Adrenal gland (tissue), 12 donors: ENCODE results near the gene TMEM258. TPM values are rescaled to one million over a fixed set of nuclear protein-coding genes. Genes with fewer than 3 reads are reported as not detected.

Source experiments
- DNase-seq, 7 donors: peaks; one replicate each; pipeline ENCODE4 v3.0.0-alpha.2; 2019 to 2020
- H3K27ac ChIP-seq, 5 donors: fragments of 200-600 bp; sonication (generic) in 4 of 5; 1 replicate in 3 of 5; 2 replicates in 2 of 5; pipeline versions ENCODE4 v1.5.1 to v1.8.0; 2016 to 2020; ENCODE audit warnings: mild to moderate bottlenecking in 1 of 5
- H3K27me3 ChIP-seq: fragments of 200-600 bp; 2 replicates; pipeline ENCODE4 v1.8.0; 2021
- H3K36me3 ChIP-seq, 2 donors: fragments of 200-600 bp; replicated peaks in 1 of 2; 1 replicate in 1 of 2; 2 replicates in 1 of 2; pipeline versions ENCODE4 v1.5.1 to v1.8.0; 2018 to 2022
- H3K4me1 ChIP-seq, 2 donors: fragments of 200-600 bp; replicated peaks in 1 of 2; 1 replicate in 1 of 2; 2 replicates in 1 of 2; pipeline versions ENCODE4 v1.5.1 to v1.8.0; 2018 to 2021
- H3K4me3 ChIP-seq, 4 donors: fragments of 200-600 bp; sonication (generic) in 3 of 4; one replicate each; pipeline ENCODE4 v1.5.1; 2016 to 2018
- H3K9me3 ChIP-seq, 3 donors: fragments of 200-600 bp; sonication (generic) in 1 of 3; replicated peaks in 1 of 3; 1 replicate in 2 of 3; 2 replicates in 1 of 3; pipeline versions ENCODE4 v1.5.1 to v1.8.0; 2016 to 2021
- CTCF ChIP-seq, 6 experiments: fragments of 450-650 bp in 4 of 6; fragments of 200-600 bp in 2 of 6; sonication (generic) in 1 of 6; IDR thresholded peaks; 1 replicate in 5 of 6; 2 replicates in 1 of 6; pipeline versions ENCODE4 v1.5.1 to v1.8.0; 2016 to 2021; ENCODE audit warnings: antibody characterized with exemption in 6 of 6, mild to moderate bottlenecking in 2 of 6, moderate library complexity in 1 of 6
- POLR2A ChIP-seq, 2 donors: fragments of 450-650 bp; IDR thresholded peaks; one replicate each; pipeline ENCODE4 v1.6.1; 2017; ENCODE audit warnings: antibody characterized with exemption in 2 of 2, mild to moderate bottlenecking in 2 of 2, moderate library complexity in 1 of 2
- WGBS, 4 donors: extraction: QIAGEN DNeasy Blood & Tissue Kit in 2 of 4; methylation state at CpG; one replicate each; pipeline versions ENCODE4 v1.1.5 to v1.1.7; 2013 to 2017; 5-methylcytosine and 5-hydroxymethylcytosine counted together
- intact Hi-C, 2 donors: fragments of 100-400 bp; cut with DNase I; formaldehyde crosslinking; loops; one replicate each; pipeline versions ENCODE4 v1.14.1 to v1.15.0; 2022 to 2023
- polyA plus RNA-seq, 3 donors: library from polyadenylated mRNA; stranded (reverse); fragments of 200-250 nt in 2 of 3; fragments of 350-450 nt in 1 of 3; fragmentation: Illumina TruSeq in 1 of 3; extraction: RNeasy Lipid Tissue Mini Kit (QIAGEN cat#74804) in 1 of 3; gene quantifications; one replicate each; pipeline ENCODE4 v1.2.3, GENCODE V29; 2013 to 2014
- total RNA-seq, 9 donors: library from RNA; depleted of rRNA in 4 of 9; stranded (reverse); fragments of >200 nt in 4 of 9; fragments of 120-200 nt in 1 of 9; fragmentation: NEBNext Ultra II Directional in 1 of 9; extraction: Animal tissue kit (Norgen Biotek cat#: 25700) in 1 of 9; gene quantifications; one replicate each; pipeline versions ENCODE4 v1.1.0 to v1.2.4, GENCODE V29; 2013 to 2023
- donor health status: healthy with polysubstance abuse.
- donor health status: Bipolar disorder and iron deficiency.
- donor health status: DM: yes; HTN: yes; CAD: no.
- donor health status: DM: no; HTN: no; CAD: no.
- donor health status: DM: no; HTN: no; CAD: no.
- donor health status: DM: yes; HTN: yes; CAD: no.

The TMEM258 gene
- total and polyA plus RNA-seq, 12 donors, result 22.8 to 215 (median 139) TPM

GRCh38 chr11:61754534-61755482, 37.6 kb downstream of the TMEM258 start:
- WGBS, 4 donors, result 80 to 91% (median 87%) methylated on average over 7 to 31 of the region's 31 CpGs
- no peak for DNase-seq
- intact Hi-C loops, result no loop called here
- H3K9me3 ChIP-seq, result no peaks in the 10 kb centered on the region
- H3K4me1 ChIP-seq, result peaks cover 3 to 6% of the 10 kb centered on the region in 2 donors
- no peaks in the 10 kb centered on the region for H3K36me3 ChIP-seq
- TF ChIP-seq POLR2A (IDR thresholded peaks at IDR 0.05) (no peak), CTCF (IDR thresholded peaks at IDR 0.05) (no peak)
- no peak overlapping the region for H3K4me3 ChIP-seq
- no peak overlapping the region for H3K27ac ChIP-seq
- H3K27me3 ChIP-seq, result no peaks in the 10 kb centered on the region

- Histone ChIP-seq H3K36me3 (no peaks in the 10 kb centered on the region), H3K4me3 (no peak overlapping the region), H3K27me3 (no peaks in the 10 kb centered on the region), H3K27ac (no peak overlapping the region), H3K4me1 (peaks cover 3 to 6% of the 10 kb centered on the region in 2 donors), H3K9me3 (no peaks in the 10 kb centered on the region)
- 82 to 95% (median 93%) methylated on average over 5 of the region's 5 CpGs for WGBS, 4 donors
- intact Hi-C loops, result no loop called here
- DNase-seq, result no peak
- no peak for TF ChIP-seq POLR2A (IDR thresholded peaks at IDR 0.05)
These were observed 38.7 kb downstream of the TMEM258 start for GRCh38 chr11:61753672-61754071.

DNA sequence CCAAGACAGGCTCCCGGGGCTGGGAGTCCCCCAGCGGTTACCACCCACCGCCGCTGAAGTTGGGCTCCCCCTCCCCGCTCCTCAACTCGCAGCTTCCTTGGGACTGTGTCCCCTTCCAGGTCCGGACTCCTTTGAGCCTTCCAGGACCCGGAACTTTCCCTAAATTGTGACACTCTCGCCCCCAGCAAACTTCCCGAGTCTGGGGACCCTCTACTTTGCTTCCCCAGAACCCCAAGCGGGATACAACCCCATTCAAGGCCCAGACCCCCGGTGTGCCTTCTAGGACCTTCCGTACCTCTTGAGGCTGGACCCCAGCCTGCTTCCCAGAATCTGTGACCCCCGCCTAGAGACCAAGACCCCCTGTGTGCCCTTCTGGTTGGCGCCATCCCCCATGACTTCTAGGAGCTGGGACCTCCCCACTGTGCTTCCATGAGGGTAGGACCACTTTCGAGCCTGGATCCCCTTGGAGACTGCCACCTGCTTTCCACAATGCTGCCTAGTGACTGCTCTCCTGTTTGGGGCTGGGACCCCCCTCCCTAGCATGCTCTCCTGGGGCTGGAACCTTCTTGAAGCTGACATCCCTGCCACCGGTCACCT, 39.4 kb downstream of the TMEM258 start:
- DNase-seq, result no peak
- Histone ChIP-seq H3K4me3 (peak overlapping the region in 1 of 4 donors; percentile 61), H3K9me3 (no peaks in the 10 kb centered on the region), H3K36me3 (no peaks in the 10 kb centered on the region), H3K27me3 (no peaks in the 10 kb centered on the region), H3K4me1 (peaks cover 3 to 6% of the 10 kb centered on the region in 2 donors), H3K27ac (no peak overlapping the region)
- 29 to 52% (median 42%) methylated on average over 10 to 17 of the region's 17 CpGs for WGBS, 4 donors
- intact Hi-C loops, result no loop called here
- TF ChIP-seq POLR2A (IDR thresholded peaks at IDR 0.05) (no peak), CTCF (IDR thresholded peaks at IDR 0.05) (no peak)

- intact Hi-C loops, result no loop called here
These were observed 40.1 kb downstream of the TMEM258 start, which contains the start of gene MYRF for GRCh38 chr11:61752117-61752924. Gene MYRF (plus strand): TSS chr11:61752636. CDS start chr11:61752745, 109 bp downstream.

More at GRCh38 chr11:61752117-61752924, 40.1 kb downstream of the TMEM258 start, which contains the start of gene MYRF:
- DNase-seq, result peak in 4 of 7 donors; percentile 33 to 48 (median 41)
- Histone ChIP-seq H3K27me3 (no peaks in the 10 kb centered on the region), H3K4me1 (peaks cover 6 to 7% of the 10 kb centered on the region in 2 donors), H3K36me3 (no peaks in the 10 kb centered on the region), H3K4me3 (peak within 1 kb of the TSS in 1 of 4 donors; percentile 61), H3K9me3 (no peaks in the 10 kb centered on the region), H3K27ac (no peak within 1 kb of the TSS)
- WGBS, 4 donors, result 3 to 10% (median 4%) methylated on average over 15 to 92 of the region's 93 CpGs
- TF ChIP-seq CTCF (IDR thresholded peaks at IDR 0.05) (peak in 4 of 6 experiments; percentile 20 to 63 (median 37)), POLR2A (IDR thresholded peaks at IDR 0.05) (no peak)
